HepG2 (cell line): ENCODE data around the gene YIPF3. TPM values are rescaled to one million over a fixed set of nuclear protein-coding genes. Genes with fewer than 3 reads are reported as not detected.

Experiments
- CHCHD3 ChIP-seq: sonication (generic); formaldehyde crosslinking; IDR thresholded peaks from 2 replicates; pipeline ENCODE4 v1.8.0; 2022; ENCODE audit warnings: mild to moderate bottlenecking, missing genetic modification reagents, moderate library complexity
- HNRNPUL1 ChIP-seq: fragments of 200-400 bp; formaldehyde crosslinking; IDR thresholded peaks from 2 replicates; pipeline ENCODE4 v1.6.1; 2017; ENCODE audit warnings: low read depth, mild to moderate bottlenecking, low read length, moderate library complexity
- PAWR ChIP-seq: sonication (generic); formaldehyde crosslinking; IDR thresholded peaks from 2 replicates; pipeline ENCODE4 v1.4.0; 2020; ENCODE audit warnings: missing genetic modification reagents, mild to moderate bottlenecking, borderline replicate concordance
- RELA ChIP-seq: sonication (generic); formaldehyde crosslinking; IDR thresholded peaks from 2 replicates; pipeline ENCODE4 v1.4.0; 2020; ENCODE audit warnings: missing genetic modification reagents
- SYNCRIP ChIP-seq: fragments of 200-400 bp; formaldehyde crosslinking; IDR thresholded peaks from 2 replicates; pipeline ENCODE4 v1.6.1; 2018; ENCODE audit warnings: mild to moderate bottlenecking, low read depth, low read length; ENCODE audit not compliant: insufficient read depth
- TEAD3 ChIP-seq: optimal IDR thresholded peaks from 2 replicates; pipeline ENCODE3; 2016; ENCODE audit warnings: borderline replicate concordance
- ZFP41 ChIP-seq: sonication (generic); formaldehyde crosslinking; IDR thresholded peaks from 2 replicates; pipeline ENCODE4 v1.4.0; 2020; ENCODE audit warnings: mild to moderate bottlenecking, missing genetic modification reagents, borderline replicate concordance
- ZFP82 ChIP-seq: sonication (generic); formaldehyde crosslinking; IDR thresholded peaks from 2 replicates; pipeline ENCODE4 v1.5.1; 2020; ENCODE audit warnings: mild to moderate bottlenecking, missing genetic modification reagents, borderline replicate concordance
- ZNF382 ChIP-seq: sonication (generic); formaldehyde crosslinking; IDR thresholded peaks from 2 replicates; pipeline ENCODE4 v1.5.0; 2020; ENCODE audit warnings: missing genetic modification reagents, mild to moderate bottlenecking, borderline replicate concordance
- ZNF749 ChIP-seq: sonication (generic); formaldehyde crosslinking; IDR thresholded peaks from 2 replicates; pipeline ENCODE4 v1.8.0; 2022; ENCODE audit warnings: mild to moderate bottlenecking, missing genetic modification reagents, moderate library complexity, borderline replicate concordance
- polyA plus RNA-seq, 8 experiments: library from polyadenylated mRNA; depleted of rRNA in 3 of 8; stranded (reverse) in 7 of 8; unstranded in 1 of 8; fragments of >200 nt; fragmentation: Illumina TruSeq in 4 of 8; extraction: Trizol in 4 of 8; gene quantifications; 2 replicates each; pipeline versions ENCODE4 v1.2.1 to v1.2.3, GENCODE V29; 2011 to 2016; ENCODE audit warnings: low read depth in 4 of 8, missing spikeins in 1 of 8, mixed read lengths in 1 of 8; ENCODE audit not compliant: insufficient read depth in 1 of 8
- total RNA-seq, 5 experiments: library from RNA; depleted of rRNA; stranded (reverse); fragments of >200 nt; fragmentation: Illumina TruSeq; extraction: Trizol; gene quantifications; 2 replicates each; pipeline ENCODE4 v1.2.3, GENCODE V29; 2016; ENCODE audit warnings: low read depth in 1 of 5
- TF ChIP-seq, protein P1 (sequence below): sonication (generic); formaldehyde crosslinking; IDR thresholded peaks from 2 replicates; pipeline ENCODE4 v1.4.0; 2020; ENCODE audit warnings: missing genetic modification reagents
- TF ChIP-seq, protein P2 (sequence below): sonication (generic); formaldehyde crosslinking; IDR thresholded peaks from 2 replicates; pipeline ENCODE4 v1.4.0; 2020; ENCODE audit warnings: mild to moderate bottlenecking, missing genetic modification reagents
- TF ChIP-seq, protein P3 (sequence below): sonication (generic); formaldehyde crosslinking; IDR thresholded peaks from 2 replicates; pipeline ENCODE4 v1.4.0; 2020; ENCODE audit warnings: mild to moderate bottlenecking, missing genetic modification reagents
- TF ChIP-seq, protein P4 (sequence below): sonication (generic); formaldehyde crosslinking; IDR thresholded peaks from 2 replicates; pipeline ENCODE4 v1.8.1; 2022; ENCODE audit warnings: low read depth, mild to moderate bottlenecking, missing genetic modification reagents
- TF ChIP-seq, protein P5 (sequence below): sonication (generic); formaldehyde crosslinking; IDR thresholded peaks from 2 replicates; pipeline ENCODE4 v1.4.0; 2020; ENCODE audit warnings: low read depth, mild to moderate bottlenecking, missing genetic modification reagents
- TF ChIP-seq, protein P6 (sequence below): sonication (generic); formaldehyde crosslinking; IDR thresholded peaks from 2 replicates; pipeline ENCODE4 v1.5.1; 2020; ENCODE audit warnings: mild to moderate bottlenecking, missing genetic modification reagents, moderate library complexity
- TF ChIP-seq, protein P7 (sequence below): sonication (generic); formaldehyde crosslinking; IDR thresholded peaks from 2 replicates; pipeline ENCODE4 v1.8.1; 2022; ENCODE audit warnings: mild to moderate bottlenecking, missing genetic modification reagents

The YIPF3 gene
- total and polyA plus RNA-seq, 2 of the 13 experiments (the other 11 are each of a cell fraction or from before 2014, with no cell fraction given): 107 to 206 TPM

DNA sequence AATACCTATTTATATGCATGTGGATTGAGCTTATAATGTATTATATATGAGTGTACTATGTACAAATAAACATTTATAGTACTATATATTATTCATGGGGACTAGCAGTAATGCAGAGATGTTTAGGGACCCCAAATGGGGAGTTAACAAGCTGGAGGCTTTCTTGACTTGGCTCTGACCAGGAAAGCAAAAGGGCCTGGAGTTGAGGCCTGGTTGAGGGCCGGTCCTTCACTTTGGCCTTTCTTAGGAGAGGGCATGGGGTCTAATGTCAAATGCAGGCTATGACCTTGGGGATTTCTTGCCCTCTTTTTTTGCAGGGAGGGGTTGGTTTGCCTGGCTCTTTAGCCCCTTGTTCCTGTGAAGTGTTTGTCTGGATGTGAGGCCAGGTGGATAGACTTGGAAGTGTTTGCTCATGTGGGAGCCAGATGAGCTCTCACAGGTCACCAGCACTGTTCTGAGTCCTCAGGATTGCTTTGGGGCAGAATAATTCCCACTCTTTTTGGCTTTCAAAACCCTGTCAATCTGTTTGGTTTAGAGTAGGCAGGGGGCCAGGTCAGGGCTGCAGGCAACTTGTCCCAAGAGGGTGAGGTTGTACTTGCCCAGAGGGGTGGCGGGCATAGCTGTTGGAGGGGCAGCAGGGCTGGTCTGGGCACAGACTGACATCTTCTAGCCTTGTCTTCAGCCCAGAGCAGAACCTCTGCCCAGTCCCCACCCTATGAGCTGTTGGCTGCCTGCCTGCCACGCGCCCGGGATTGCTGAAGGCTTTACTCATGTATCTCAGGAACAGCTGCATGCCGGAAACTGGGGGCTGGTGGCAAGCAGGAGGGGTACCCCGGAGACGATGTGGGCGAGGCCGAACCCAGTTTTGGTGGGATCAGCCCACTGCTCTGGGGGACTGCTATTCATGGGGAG lies 24.7 kb downstream of the YIPF3 start (continued):
- TF ChIP-seq, protein P1, sequence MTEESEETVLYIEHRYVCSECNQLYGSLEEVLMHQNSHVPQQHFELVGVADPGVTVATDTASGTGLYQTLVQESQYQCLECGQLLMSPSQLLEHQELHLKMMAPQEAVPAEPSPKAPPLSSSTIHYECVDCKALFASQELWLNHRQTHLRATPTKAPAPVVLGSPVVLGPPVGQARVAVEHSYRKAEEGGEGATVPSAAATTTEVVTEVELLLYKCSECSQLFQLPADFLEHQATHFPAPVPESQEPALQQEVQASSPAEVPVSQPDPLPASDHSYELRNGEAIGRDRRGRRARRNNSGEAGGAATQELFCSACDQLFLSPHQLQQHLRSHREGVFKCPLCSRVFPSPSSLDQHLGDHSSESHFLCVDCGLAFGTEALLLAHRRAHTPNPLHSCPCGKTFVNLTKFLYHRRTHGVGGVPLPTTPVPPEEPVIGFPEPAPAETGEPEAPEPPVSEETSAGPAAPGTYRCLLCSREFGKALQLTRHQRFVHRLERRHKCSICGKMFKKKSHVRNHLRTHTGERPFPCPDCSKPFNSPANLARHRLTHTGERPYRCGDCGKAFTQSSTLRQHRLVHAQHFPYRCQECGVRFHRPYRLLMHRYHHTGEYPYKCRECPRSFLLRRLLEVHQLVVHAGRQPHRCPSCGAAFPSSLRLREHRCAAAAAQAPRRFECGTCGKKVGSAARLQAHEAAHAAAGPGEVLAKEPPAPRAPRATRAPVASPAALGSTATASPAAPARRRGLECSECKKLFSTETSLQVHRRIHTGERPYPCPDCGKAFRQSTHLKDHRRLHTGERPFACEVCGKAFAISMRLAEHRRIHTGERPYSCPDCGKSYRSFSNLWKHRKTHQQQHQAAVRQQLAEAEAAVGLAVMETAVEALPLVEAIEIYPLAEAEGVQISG (CRISPR knock-in tag): no peak
- TF ChIP-seq ZNF749: no peak
- TF ChIP-seq, protein P2, sequence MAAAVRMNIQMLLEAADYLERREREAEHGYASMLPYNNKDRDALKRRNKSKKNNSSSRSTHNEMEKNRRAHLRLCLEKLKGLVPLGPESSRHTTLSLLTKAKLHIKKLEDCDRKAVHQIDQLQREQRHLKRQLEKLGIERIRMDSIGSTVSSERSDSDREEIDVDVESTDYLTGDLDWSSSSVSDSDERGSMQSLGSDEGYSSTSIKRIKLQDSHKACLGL (CRISPR knock-in tag): 0 out of 2 replicates have a peak, but pooled peaks have one; percentile 54
- TF ChIP-seq, protein P3, sequence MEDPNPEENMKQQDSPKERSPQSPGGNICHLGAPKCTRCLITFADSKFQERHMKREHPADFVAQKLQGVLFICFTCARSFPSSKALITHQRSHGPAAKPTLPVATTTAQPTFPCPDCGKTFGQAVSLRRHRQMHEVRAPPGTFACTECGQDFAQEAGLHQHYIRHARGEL: no peak
- no peak for TF ChIP-seq TEAD3
- no peak for TF ChIP-seq ZFP41 (CRISPR knock-in tag)
- TF ChIP-seq, protein P4, sequence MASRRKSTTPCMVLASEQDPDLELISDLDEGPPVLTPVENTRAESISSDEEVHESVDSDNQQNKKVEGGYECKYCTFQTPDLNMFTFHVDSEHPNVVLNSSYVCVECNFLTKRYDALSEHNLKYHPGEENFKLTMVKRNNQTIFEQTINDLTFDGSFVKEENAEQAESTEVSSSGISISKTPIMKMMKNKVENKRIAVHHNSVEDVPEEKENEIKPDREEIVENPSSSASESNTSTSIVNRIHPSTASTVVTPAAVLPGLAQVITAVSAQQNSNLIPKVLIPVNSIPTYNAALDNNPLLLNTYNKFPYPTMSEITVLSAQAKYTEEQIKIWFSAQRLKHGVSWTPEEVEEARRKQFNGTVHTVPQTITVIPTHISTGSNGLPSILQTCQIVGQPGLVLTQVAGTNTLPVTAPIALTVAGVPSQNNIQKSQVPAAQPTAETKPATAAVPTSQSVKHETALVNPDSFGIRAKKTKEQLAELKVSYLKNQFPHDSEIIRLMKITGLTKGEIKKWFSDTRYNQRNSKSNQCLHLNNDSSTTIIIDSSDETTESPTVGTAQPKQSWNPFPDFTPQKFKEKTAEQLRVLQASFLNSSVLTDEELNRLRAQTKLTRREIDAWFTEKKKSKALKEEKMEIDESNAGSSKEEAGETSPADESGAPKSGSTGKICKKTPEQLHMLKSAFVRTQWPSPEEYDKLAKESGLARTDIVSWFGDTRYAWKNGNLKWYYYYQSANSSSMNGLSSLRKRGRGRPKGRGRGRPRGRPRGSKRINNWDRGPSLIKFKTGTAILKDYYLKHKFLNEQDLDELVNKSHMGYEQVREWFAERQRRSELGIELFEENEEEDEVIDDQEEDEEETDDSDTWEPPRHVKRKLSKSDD (CRISPR knock-in tag): no peak
- TF ChIP-seq RELA (CRISPR knock-in tag): no peak
- TF ChIP-seq CHCHD3 (CRISPR knock-in tag): no peak
- TF ChIP-seq PAWR (CRISPR knock-in tag): no peak
- TF ChIP-seq, protein P5, sequence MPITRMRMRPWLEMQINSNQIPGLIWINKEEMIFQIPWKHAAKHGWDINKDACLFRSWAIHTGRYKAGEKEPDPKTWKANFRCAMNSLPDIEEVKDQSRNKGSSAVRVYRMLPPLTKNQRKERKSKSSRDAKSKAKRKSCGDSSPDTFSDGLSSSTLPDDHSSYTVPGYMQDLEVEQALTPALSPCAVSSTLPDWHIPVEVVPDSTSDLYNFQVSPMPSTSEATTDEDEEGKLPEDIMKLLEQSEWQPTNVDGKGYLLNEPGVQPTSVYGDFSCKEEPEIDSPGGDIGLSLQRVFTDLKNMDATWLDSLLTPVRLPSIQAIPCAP (CRISPR knock-in tag): no peak
- TF ChIP-seq SYNCRIP: no peak
- TF ChIP-seq, protein P6, sequence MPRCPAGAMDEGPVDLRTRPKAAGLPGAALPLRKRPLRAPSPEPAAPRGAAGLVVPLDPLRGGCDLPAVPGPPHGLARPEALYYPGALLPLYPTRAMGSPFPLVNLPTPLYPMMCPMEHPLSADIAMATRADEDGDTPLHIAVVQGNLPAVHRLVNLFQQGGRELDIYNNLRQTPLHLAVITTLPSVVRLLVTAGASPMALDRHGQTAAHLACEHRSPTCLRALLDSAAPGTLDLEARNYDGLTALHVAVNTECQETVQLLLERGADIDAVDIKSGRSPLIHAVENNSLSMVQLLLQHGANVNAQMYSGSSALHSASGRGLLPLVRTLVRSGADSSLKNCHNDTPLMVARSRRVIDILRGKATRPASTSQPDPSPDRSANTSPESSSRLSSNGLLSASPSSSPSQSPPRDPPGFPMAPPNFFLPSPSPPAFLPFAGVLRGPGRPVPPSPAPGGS (CRISPR knock-in tag): 0 out of 2 replicates have a peak, but pooled peaks have one; percentile 71
- TF ChIP-seq ZNF382 (CRISPR knock-in tag): no peak
- TF ChIP-seq, protein P7, sequence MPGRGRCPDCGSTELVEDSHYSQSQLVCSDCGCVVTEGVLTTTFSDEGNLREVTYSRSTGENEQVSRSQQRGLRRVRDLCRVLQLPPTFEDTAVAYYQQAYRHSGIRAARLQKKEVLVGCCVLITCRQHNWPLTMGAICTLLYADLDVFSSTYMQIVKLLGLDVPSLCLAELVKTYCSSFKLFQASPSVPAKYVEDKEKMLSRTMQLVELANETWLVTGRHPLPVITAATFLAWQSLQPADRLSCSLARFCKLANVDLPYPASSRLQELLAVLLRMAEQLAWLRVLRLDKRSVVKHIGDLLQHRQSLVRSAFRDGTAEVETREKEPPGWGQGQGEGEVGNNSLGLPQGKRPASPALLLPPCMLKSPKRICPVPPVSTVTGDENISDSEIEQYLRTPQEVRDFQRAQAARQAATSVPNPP (CRISPR knock-in tag): peak; percentile 28; the same call in 1 of the 2 replicates
- no peak for TF ChIP-seq HNRNPUL1
- TF ChIP-seq ZFP82 (CRISPR knock-in tag): no peak
